ENCODE results near the gene NFKBIB.

Gene NFKBIB

GRCh38 chr19:38904581-38905539 is 5.1 kb downstream of the NFKBIB start:
- no peak for DNase-seq (ENCODE audit: low read depth)

DNA sequence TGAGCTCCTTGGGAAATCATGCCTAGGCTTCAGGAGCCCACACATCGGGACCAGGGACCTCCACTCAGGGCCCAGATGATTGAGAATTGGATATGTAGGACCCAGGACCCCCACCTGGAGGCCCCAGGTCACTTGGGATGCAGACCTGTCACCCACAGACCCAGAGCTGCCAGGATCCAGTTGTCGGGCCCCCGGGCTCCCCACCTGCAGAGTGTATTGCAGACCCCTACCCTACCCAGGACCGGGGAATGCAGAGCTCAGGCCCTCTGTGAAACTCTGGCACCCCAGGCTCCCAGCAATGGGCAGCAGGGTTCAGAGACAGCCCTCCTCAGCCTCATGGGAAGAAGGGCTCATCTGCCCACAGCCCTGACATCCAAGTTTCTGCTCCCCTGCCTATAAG is 5.9 kb downstream of the NFKBIB start:
- no peak for DNase-seq (ENCODE audit: low read depth)

DNA sequence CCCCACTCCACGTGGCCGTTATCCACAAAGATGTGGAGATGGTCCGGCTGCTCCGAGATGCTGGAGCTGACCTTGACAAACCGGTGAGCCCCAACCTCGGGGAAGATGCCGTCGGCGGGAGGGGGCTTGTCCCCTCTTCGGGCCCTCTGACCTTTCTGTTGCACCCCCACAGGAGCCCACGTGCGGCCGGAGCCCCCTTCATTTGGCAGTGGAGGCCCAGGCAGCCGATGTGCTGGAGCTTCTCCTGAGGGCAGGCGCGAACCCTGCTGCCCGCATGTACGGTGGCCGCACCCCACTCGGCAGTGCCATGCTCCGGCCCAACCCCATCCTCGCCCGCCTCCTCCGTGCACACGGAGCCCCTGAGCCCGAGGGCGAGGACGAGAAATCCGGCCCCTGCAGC is 7.5 kb downstream of the NFKBIB start:
- no peak for DNase-seq (ENCODE audit: low read depth)

DNA sequence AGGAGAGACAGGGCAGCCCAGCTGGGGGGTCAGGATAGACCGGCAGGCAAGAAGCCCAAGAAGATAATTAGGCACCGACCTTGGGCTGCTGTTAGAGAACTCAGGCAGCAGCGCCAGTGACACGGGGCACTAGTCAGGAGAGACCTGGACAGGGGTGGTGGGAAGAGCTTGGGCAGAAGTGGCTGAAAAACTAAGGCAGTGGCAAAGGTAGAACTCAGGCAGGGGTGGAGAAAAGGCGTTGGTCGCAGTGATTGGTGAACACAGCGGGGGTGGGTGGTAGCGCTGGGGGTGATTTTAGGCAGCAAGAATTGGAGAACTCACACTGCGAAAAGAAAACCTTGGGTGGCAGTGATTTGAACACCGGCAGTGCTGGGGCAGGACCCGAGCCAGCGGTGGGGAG is 7.9 kb downstream of the NFKBIB start:
- DNase-seq (ENCODE audit: low read depth), result no peak

GRCh38 chr19:38908911-38909310 is 9.1 kb downstream of the NFKBIB start:
- no peak for DNase-seq (ENCODE audit: low read depth)

GRCh38 chr19:38910488-38910887 is 10.7 kb downstream of the NFKBIB start:
- DNase-seq (ENCODE audit: low read depth), result no peak

DNA sequence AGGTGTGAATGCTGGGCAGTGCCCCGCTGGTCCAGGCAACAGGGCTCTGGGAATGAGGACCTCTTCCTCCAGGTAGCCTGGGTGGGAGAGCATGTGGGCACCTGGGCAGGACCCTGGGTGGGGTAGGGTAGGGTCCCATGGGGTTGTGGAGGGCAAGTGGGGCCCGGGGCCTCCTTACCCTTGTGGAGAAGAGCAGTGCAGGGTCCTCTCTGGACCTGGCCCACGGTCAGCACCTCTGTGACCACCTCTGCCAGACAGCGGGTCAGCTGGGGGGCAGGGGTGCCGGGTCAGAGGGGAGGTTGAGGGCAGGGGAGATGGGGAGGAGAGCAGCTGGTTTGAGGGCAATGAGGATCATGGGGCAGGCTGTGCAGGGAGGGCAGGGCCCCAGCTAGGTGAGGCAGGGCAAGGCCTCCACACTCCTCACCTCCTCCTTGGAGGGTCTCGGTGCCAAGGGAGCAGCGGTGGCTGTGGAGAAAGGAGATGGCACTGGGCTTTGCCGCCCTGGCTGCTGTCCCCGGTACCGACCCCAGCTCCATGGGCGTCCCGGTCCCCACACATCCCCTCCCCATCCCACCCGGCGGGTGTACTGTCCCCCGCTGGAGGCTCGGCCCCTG is 11.7 kb downstream of the NFKBIB start:
- DNase-seq (ENCODE audit: low read depth), result no peak

DNA sequence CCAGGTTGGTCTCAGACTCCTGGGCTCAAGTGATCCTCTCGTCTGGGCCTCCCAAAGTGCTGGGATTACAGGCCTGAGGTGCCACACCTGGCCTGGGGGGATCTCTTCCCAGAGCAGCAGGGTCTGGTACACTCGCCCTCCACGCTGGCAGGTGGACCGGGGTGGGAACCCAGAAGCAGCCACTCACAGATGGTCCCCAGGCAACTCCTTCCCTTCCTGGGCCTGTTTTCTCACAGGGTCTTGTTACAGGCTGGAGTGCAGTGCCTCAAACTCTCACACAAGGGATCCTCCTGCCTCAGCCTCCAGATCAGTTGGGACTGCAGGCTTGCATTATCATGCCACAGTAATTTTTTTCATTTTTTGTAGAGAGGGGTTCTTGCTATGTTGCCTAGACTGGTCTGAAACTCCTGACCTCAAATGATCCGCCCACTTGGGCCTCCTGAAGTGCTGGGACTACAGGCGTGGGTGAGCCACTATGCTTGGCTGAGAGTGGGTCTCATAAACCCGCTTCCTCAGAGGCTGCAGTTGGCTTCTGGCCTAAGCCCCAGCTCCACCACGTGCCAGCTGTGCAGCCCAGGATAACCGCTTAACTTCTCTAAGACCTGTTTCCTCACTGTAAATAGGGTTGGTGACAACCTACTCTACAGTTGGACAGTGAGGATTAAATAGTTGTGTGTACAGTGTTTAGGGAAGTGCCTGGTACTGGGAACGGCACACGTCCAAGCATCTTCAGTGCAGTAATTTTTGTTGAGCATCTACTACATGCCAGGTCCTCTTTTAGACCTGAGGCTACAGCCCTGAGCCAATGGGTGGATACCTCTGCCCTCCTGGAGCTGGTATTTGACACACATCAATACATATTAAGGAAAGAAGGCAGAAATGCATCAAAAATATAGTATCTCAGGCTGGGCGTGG is 13.1 kb downstream of the NFKBIB start:
- no peak for DNase-seq (ENCODE audit: low read depth)

- DNase-seq (ENCODE audit: low read depth), result no peak
These were observed 14.2 kb downstream of the NFKBIB start for GRCh38 chr19:38913958-38914357.

- no peak for DNase-seq (ENCODE audit: low read depth)
These were observed 15.9 kb downstream of the NFKBIB start for GRCh38 chr19:38915329-38916321.

DNA sequence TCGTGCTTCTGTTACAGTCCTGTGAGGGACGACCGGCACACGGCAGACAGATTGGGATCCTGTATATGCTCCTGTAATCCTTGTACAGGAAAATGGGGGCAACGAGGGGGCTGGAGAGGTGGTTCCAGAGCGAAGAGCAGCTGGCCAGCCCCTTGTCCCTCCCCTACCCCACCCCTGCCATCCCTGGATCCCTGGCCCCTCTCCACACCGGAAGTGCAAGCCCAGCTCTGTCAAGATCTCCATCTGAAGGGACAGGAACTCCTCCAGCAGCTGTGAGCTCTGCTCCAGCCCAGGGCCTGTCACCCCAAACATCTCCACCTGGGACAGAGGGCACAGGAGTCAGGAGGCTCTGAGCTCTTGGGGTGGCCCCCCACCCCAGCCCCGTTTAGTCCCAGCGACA is 17.7 kb downstream of the NFKBIB start:
- no peak for DNase-seq (ENCODE audit: low read depth)

- DNase-seq (ENCODE audit: low read depth), result peak; percentile 21
These were observed 18.2 kb downstream of the NFKBIB start for GRCh38 chr19:38917921-38918491.

DNA sequence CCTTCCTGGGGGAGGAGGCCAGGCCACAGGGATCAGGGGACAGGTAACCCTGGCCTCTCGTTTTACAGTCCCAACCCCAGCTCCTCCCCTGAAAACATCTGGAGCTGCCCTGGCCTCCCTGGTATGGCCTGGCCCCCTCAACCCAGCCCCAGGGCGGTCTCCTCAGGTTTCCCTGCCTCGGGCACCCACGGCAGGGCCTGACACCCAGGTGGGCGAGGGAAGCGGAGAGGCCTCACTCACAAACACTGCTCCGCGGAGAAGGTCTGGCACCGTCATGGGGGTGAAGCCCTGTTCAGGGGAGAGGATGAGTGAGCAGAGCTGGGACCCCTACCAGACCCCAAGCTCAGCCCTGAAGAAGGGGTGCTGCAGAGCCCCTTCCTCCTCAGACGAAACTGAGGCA is 18.8 kb downstream of the NFKBIB start:
- no peak for DNase-seq (ENCODE audit: low read depth)

- DNase-seq (ENCODE audit: low read depth), result no peak
These were observed 20.2 kb downstream of the NFKBIB start for GRCh38 chr19:38919837-38920601.

DNA sequence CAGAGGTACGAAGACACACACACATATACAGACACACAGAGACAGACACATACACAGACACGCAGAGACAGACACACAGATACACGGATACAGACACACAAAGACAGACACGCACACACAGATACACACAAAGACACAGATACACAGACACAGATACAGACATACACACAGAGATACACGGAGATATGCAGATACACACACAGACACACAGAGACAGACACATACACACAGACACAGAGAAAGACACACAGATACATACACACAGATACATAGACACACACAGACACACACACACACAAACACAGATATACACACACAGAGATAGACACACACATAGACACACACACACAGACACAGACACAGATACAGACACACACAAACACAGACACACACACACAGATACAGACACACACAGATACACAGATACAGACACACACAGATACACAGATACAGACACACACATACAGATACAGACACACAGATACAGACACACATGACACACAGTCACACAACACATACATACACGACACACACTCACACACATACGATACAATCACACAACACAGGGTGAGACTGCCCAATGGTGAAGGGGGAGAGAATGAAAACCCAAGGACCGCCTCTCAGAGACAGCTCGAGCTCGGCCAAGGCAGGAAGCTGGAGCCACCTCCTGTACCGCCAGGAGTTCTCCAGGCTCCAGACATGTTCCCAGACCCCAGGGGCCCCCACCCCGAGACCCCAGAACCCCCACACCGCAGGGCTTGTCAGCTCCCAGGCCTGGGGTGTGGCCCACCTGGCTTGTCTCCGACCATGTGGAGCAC is 21.0 kb downstream of the NFKBIB start:
- DNase-seq (ENCODE audit: low read depth), result no peak

DNA sequence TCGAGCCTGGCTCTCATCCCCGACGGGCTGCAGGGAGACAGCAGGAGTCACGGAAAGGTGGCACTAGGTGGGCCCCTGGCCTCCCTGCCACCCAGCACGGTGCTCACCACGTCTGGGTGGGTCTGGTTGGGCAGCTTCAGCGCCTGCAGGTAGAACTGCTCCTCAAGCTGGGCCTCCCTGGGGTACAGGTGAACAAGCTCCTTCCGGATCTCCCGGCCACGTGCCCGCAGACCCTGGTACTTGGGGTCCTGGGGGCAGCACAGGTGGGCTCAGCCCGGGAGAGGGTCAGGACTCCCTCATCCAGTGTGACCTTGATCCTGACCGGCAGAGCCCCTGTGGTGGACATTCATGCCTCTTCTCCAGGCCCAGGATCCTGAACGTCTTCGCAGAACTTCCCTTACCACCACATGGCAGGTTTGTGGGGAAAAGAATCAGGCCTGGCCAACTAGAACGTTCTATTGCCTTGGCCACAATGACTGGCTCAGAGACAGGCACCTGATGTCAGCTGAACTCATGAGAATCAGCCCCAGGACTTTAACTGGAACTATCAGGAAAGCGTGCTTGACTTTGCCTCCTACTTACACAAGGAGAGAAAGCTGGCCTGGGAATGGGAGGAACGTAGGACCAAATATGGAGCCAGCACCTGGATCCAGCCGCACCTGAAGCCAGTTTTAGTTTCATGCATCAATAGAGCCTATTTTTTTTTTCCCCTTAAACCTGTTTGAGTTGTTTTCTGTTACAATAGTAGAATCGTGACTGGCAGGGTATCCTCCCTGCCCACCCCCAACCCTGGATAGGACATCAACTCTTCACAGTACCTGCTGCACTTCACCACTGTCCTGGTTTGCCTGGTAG is 21.9 kb downstream of the NFKBIB start:
- DNase-seq (ENCODE audit: low read depth), result no peak

DNA sequence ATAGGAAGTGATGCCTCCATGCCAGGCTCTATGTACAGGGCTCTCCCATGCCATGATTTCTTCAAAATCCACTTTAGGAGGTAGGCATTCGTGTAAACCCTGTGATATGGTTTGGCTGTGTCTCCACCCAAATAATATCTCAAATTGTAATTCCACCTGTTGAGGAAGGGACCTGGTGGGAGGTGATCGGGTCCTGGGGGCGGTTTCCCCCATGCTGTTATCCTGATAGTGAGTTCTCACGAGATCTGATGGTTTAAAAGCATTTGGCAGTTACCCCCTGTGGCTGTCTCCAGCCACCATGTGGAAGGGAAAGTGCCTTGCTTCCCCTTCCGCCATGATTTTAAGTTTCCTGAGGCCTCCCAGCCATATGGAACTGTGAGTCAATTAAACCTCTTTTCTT is 22.7 kb downstream of the NFKBIB start:
- DNase-seq (ENCODE audit: low read depth), result no peak

GRCh38 chr19:38924388-38924787 is 24.6 kb downstream of the NFKBIB start:
- DNase-seq (ENCODE audit: low read depth), result no peak
